Caco-2 (cell line): ENCODE results near the gene SAMD15. TPM values are rescaled to one million over a fixed set of nuclear protein-coding genes. Genes with fewer than 3 reads are reported as not detected.

Experiments
- BruUV-seq: library from RNA; stranded (reverse); fragments of 400-500 nt; replicated peaks from 2 replicates; lab custom pipeline; 2021; lab: Mats Ljungman, UMichigan
- CTCF ChIA-PET: fragments of 300-600 bp; sonication (Branson Sonifier 250); formaldehyde crosslinking; loops from one replicate; lab custom pipeline; 2022; ENCODE audit warnings: antibody characterized with exemption; lab: Charles Lee
- POLR2A ChIA-PET: fragments of 300-600 bp; sonication (Branson Sonifier 250); formaldehyde crosslinking; loops from one replicate; lab custom pipeline; 2022; ENCODE audit warnings: antibody characterized with exemption; lab: Charles Lee
- DNase-seq, 2 experiments: peaks; one replicate each; pipeline versions ENCODE4 v3.0.0 to v3.0.0-alpha.2; 2020 to 2022
- H3K27me3 ChIP-seq: replicated peaks from 2 replicates; pipeline ENCODE4 v1.6.0; 2011; ENCODE audit warnings: low read length; ENCODE audit not compliant: control insufficient read depth, insufficient read depth
- H3K36me3 ChIP-seq: 2 replicates; pipeline ENCODE4 v1.5.1; 2011; ENCODE audit warnings: low read length; ENCODE audit not compliant: control insufficient read depth, insufficient read depth
- H3K4me1 ChIP-seq: fragments of 250-450 bp; sonication (Bioruptor Pico); 2 replicates; pipeline ENCODE4 v1.5.1; 2020; ENCODE audit warnings: mild to moderate bottlenecking
- H3K4me3 ChIP-seq: 2 replicates; pipeline ENCODE4 v1.5.1; 2011; ENCODE audit warnings: low read depth, mild to moderate bottlenecking, control low read depth, low read length
- H3K9me3 ChIP-seq: fragments of 250-450 bp; sonication (Bioruptor Pico); 2 replicates; pipeline ENCODE4 v1.5.1; 2020; ENCODE audit warnings: mild to moderate bottlenecking, moderate library complexity
- H3K27ac Mint-ChIP-seq: one replicate; pipeline ENCODE4 v1.8.0; 2022; ENCODE audit warnings: mixed read lengths; ENCODE audit not compliant: unreplicated experiment
- H3K27me3 Mint-ChIP-seq: one replicate; pipeline ENCODE4 v1.8.0; 2022; ENCODE audit warnings: mixed read lengths; ENCODE audit not compliant: insufficient read depth, unreplicated experiment
- H3K36me3 Mint-ChIP-seq: one replicate; pipeline ENCODE4 v1.8.0; 2022; ENCODE audit warnings: mild to moderate bottlenecking, mixed read lengths; ENCODE audit not compliant: insufficient read depth, unreplicated experiment
- H3K4me1 Mint-ChIP-seq: one replicate; pipeline ENCODE4 v1.8.0; 2022; ENCODE audit warnings: low read depth, mixed read lengths; ENCODE audit not compliant: unreplicated experiment
- H3K4me3 Mint-ChIP-seq: one replicate; pipeline ENCODE4 v1.8.0; 2022; ENCODE audit warnings: mild to moderate bottlenecking, moderate library complexity, mixed read lengths; ENCODE audit not compliant: unreplicated experiment
- H3K9me3 Mint-ChIP-seq: one replicate; pipeline ENCODE4 v1.8.0; 2022; ENCODE audit warnings: mixed read lengths; ENCODE audit not compliant: unreplicated experiment
- intact Hi-C: fragments of 100-400 bp; cut with micrococcal nuclease; formaldehyde crosslinking; loops from one replicate; pipeline ENCODE4 v1.10.0; 2022; ENCODE audit not compliant: unreplicated experiment
- total RNA-seq: library from RNA; stranded (reverse); gene quantifications from 2 replicates; pipeline ENCODE4 v1.2.3, GENCODE V29; 2022
- TF ChIP-seq, protein P1 (sequence below), 2 experiments: fragments of 200-600 bp in 1 of 2; IDR thresholded peaks; 1 replicate in 1 of 2; 2 replicates in 1 of 2; pipeline versions ENCODE4 v1.5.1 to v1.8.0; 2011 to 2022; ENCODE audit warnings: antibody characterized with exemption in 1 of 2, control low read depth in 1 of 2, inconsistent platforms in 1 of 2, low read depth in 1 of 2, low read length in 1 of 2, mild to moderate bottlenecking in 1 of 2, moderate library complexity in 1 of 2; ENCODE audit not compliant: insufficient read depth in 1 of 2, severe bottlenecking in 1 of 2, unreplicated experiment in 1 of 2

The SAMD15 gene
- total RNA-seq, 1 experiment from 2014 or later, result 0.82 TPM

DNA sequence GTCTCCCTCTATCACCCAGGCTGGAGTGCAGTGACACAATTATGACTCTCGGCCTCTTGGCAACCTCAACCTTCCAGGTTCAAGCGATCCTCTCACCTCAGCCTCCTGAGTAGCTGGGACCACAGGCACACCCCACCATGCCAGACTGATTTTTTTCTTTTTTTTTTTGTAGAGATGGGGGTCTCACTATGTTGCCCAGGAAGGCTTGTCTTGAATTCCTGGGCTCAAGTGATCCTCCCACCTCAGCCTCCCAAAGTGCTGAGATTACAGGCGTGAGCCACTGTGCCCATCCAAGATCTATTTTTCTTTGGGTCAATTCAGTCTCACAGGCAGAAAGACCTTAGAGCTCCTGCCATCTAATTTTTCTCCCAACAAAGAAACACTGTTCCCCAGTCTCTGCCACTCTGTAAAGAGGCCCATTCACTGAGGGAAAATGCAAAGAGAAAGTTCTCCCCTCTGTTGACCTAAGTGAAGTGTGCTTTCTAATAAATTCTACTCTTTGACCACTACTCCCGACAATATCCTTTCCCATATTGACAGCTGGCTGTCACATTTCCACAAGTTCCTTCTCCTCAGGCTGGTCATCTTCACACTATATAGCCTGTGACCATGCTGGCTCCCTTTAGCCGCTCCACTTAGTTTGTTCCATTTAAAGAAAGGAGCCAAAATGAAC, 23.6 kb upstream of the SAMD15 start:
- Mint-ChIP-seq H3K27ac (no peak overlapping the region), H3K4me1 (peaks cover 6% of the 10 kb centered on the region), H3K27me3 (no peaks in the 10 kb centered on the region), H3K4me3 (no peak overlapping the region), H3K36me3 (peaks cover 6% of the 10 kb centered on the region), H3K9me3 (no peaks in the 10 kb centered on the region)
- intact Hi-C loops, result no loop called here
- Histone ChIP-seq H3K4me3 (no peak overlapping the region), H3K9me3 (no peaks in the 10 kb centered on the region), H3K4me1 (no peaks in the 10 kb centered on the region), H3K27me3 (no peaks in the 10 kb centered on the region), H3K36me3 (no peaks in the 10 kb centered on the region)
- TF ChIP-seq, protein P1, sequence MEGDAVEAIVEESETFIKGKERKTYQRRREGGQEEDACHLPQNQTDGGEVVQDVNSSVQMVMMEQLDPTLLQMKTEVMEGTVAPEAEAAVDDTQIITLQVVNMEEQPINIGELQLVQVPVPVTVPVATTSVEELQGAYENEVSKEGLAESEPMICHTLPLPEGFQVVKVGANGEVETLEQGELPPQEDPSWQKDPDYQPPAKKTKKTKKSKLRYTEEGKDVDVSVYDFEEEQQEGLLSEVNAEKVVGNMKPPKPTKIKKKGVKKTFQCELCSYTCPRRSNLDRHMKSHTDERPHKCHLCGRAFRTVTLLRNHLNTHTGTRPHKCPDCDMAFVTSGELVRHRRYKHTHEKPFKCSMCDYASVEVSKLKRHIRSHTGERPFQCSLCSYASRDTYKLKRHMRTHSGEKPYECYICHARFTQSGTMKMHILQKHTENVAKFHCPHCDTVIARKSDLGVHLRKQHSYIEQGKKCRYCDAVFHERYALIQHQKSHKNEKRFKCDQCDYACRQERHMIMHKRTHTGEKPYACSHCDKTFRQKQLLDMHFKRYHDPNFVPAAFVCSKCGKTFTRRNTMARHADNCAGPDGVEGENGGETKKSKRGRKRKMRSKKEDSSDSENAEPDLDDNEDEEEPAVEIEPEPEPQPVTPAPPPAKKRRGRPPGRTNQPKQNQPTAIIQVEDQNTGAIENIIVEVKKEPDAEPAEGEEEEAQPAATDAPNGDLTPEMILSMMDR (IDR thresholded peaks at IDR 0.05; ENCODE audit: insufficient read depth in 1 of 2, low read depth in 1 of 2, low read length in 1 of 2, severe bottlenecking in 1 of 2, unreplicated experiment in 1 of 2), result no peak
- DNase-seq, result no peak
- ChIA-PET CTCF (no interaction called here), POLR2A (no interaction called here)
- no TSS peak for BruUV-seq

DNA sequence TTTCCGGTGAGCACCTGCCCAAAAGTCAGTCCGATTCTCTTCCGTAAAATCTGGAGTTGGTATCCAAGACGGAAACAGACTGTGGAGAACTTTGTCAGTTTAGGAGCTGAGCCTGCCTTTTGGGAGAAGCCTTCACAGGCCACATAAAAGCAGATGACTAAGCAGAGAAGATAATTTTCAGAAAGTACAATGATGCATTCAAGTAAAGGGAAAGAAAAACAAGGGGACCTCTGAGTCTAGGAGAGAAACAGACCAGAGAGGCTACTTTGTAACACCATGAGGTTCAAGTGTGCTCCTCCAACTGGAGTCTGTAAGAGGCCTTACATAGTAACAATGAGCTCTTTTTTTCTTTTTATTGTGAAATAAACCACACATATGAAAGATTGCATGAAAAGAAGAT, 21.4 kb upstream of the SAMD15 start:
- no peaks in the 10 kb centered on the region for H3K9me3 ChIP-seq
- no peaks in the 10 kb centered on the region for H3K27me3 ChIP-seq
- Mint-ChIP-seq H3K27ac (no peak overlapping the region), H3K36me3 (no peaks in the 10 kb centered on the region), H3K4me3 (no peak overlapping the region), H3K9me3 (no peaks in the 10 kb centered on the region), H3K27me3 (no peaks in the 10 kb centered on the region), H3K4me1 (peaks cover 6% of the 10 kb centered on the region)
- no peaks in the 10 kb centered on the region for H3K36me3 ChIP-seq
- DNase-seq, result no peak
- H3K4me1 ChIP-seq, result no peaks in the 10 kb centered on the region
- ChIA-PET CTCF (interaction anchor here (2.5 kb wide), 1 partner anchor 40 kb away, joined by 5 read pairs; no protein-coding TSS in a partner anchor), POLR2A (interaction anchor here (0.5 kb wide), 1 partner anchor 235 kb away, joined by 3 read pairs; no protein-coding TSS in a partner anchor)
- no TSS peak for BruUV-seq
- intact Hi-C loops, result no loop called here
- no peak overlapping the region for H3K4me3 ChIP-seq
- TF ChIP-seq, protein P1 (IDR thresholded peaks at IDR 0.05; ENCODE audit: insufficient read depth in 1 of 2, low read depth in 1 of 2, low read length in 1 of 2, severe bottlenecking in 1 of 2, unreplicated experiment in 1 of 2), result no peak

GRCh38 chr14:77356899-77357298, 20.3 kb upstream of the SAMD15 start:
- POLR2A ChIA-PET, result no interaction called here
- CTCF ChIA-PET, result interaction anchor here (2.5 kb wide), 1 partner anchor 41 kb away, joined by 5 read pairs; no protein-coding TSS in a partner anchor
- no peaks in the 10 kb centered on the region for H3K4me1 ChIP-seq
- H3K36me3 Mint-ChIP-seq, result no peaks in the 10 kb centered on the region
- no peaks in the 10 kb centered on the region for H3K36me3 ChIP-seq
- H3K4me3 ChIP-seq, result no peak overlapping the region
- DNase-seq, result no peak
- TF ChIP-seq, protein P1 (IDR thresholded peaks at IDR 0.05; ENCODE audit: insufficient read depth in 1 of 2, low read depth in 1 of 2, low read length in 1 of 2, severe bottlenecking in 1 of 2, unreplicated experiment in 1 of 2), result no peak
- peaks cover 6% of the 10 kb centered on the region for H3K4me1 Mint-ChIP-seq
- no peaks in the 10 kb centered on the region for H3K9me3 Mint-ChIP-seq
- H3K9me3 ChIP-seq, result no peaks in the 10 kb centered on the region
- H3K27me3 Mint-ChIP-seq, result no peaks in the 10 kb centered on the region
- intact Hi-C loops, result no loop called here
- no peak overlapping the region for H3K4me3 Mint-ChIP-seq
- no TSS peak for BruUV-seq
- H3K27ac Mint-ChIP-seq, result no peak overlapping the region
- no peaks in the 10 kb centered on the region for H3K27me3 ChIP-seq
